DOHH2 (cell line): ENCODE results near the gene POLR3GL.

Source experiments
- CTCF ChIP-seq: fragments of 200-600 bp; sonication (generic); IDR thresholded peaks from one replicate; pipeline ENCODE4 v1.5.1; 2014; ENCODE audit warnings: antibody characterized with exemption, mild to moderate bottlenecking, low read depth, low read length; ENCODE audit not compliant: poor library complexity, severe bottlenecking
- EZH2phosphoT487 ChIP-seq: fragments of 200-600 bp; sonication (generic); IDR thresholded peaks from 2 replicates; pipeline ENCODE4 v1.6.1; 2017; ENCODE audit warnings: borderline replicate concordance, mild to moderate bottlenecking, antibody characterized with exemption, low read length, moderate library complexity, mixed read lengths

GRCh38 chr1:145944532-145944931 is 20.0 kb upstream of the POLR3GL start:
- TF ChIP-seq CTCF (no peak), EZH2phosphoT487 (no peak)
